GM10847 (cell line): ENCODE results near the gene NHS.

ENCODE experiments used
- POLR2A ChIP-seq: IDR thresholded peaks from 2 replicates; pipeline ENCODE4 v1.6.1; 2011; ENCODE audit not compliant: insufficient read length; ENCODE audit errors: extremely low read depth

NHS gene

GRCh38 chrX:17425136-17425535, 50.1 kb downstream of the NHS start:
- no peak for TF ChIP-seq POLR2A

GRCh38 chrX:17425551-17425950, 50.6 kb downstream of the NHS start:
- TF ChIP-seq POLR2A: no peak

- TF ChIP-seq POLR2A: no peak
These were observed 56.2 kb downstream of the NHS start for GRCh38 chrX:17431171-17431570.

DNA sequence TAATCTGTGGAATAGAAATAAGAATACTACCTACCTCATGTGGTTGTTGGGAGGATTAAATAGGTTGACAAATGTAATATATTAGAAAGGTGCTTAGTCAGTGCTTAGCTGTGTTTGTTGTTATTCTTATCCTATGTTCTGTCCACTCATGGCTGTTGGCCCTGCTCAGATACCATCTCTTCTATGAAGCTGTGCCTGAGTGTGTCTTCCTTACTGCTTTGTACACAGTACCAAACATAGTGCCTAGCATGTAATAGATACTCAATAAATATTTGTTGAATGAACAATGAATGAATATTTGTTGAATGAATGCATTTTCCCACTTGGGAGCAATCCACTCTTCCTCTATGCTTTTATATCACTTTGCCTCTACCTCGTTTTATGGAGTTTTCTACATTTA, 57.2 kb downstream of the NHS start:
- TF ChIP-seq POLR2A: no peak

DNA sequence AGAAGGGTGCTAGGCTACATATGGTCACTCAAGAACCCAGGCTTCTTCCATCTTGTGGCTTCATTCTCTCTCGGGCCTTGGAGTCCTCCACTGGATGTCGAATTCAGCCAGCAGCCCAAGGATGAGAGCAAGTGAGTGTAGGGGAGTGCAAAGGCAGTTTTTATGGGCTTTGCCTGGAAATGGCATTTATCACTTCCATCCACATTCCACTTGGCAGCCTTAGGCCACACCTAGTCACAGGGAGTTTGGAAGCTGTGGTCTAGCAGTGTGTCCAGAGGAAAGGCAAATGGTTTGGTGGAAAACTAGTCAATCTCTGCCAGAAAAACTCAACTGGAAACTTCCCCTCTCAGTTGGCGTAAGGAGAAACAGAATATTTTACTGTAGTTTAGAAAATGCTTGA, 59.0 kb downstream of the NHS start:
- no peak for TF ChIP-seq POLR2A

DNA sequence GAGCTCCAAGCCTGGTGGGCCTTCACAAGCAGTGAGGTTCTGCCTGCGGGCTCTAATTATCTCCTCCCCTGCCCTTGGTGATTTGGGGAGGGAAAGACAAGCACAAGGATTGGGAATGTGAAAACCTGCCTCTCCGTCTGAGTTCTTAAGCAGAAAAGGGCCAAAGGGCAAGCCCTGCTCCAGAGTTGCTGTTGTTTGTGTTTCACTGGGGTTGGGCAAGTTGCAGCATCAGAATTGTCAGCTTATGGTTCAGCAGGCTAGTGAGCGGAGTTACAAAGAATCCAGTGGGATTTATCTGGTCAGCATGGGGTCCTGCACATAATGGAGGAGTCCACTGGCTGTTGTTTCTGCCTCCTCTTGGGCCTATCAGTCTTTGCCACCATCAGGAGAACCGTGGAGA, 60.5 kb downstream of the NHS start:
- no peak for TF ChIP-seq POLR2A

GRCh38 chrX:17438221-17438620, 63.2 kb downstream of the NHS start:
- TF ChIP-seq POLR2A: no peak

DNA sequence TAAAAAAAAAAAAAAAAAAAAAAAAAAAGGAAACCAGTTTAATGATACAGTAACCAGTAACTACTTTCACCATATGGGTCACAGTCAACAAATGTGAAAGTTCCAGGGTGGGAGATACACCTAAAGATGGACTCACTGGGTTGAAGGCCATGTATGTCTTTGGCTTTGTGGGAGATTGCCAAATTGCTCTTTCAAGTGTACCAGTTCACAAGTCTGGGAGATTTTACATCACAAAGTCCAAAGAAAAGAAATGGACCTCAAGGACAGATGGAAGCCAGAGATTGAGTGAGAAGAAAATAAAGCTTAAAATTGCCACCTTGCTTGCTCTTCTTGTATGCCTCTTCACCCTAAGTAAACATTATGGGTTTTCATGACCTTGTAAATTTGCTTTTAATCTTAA, 65.3 kb downstream of the NHS start:
- TF ChIP-seq POLR2A: no peak

DNA sequence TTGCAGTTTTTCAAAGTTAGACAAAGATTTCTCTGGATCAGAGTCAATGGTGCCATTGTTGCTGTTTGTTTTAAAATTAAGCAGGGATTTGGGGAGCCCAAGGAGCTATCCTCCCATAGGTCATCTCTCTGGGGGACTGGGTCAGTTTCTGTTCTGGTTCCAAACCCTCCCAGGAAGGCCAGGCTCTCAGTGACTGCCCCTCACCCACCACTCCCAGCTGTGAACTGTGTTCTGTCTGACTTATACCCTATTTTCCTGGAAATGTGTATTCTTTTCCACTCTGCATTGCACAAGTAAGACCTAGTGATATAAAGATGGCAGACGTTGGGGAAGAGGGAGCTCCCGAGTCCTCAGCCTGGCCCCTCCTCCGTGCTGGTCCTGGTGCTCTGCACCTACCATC, 65.8 kb downstream of the NHS start:
- TF ChIP-seq POLR2A: no peak

GRCh38 chrX:17441965-17442364, 67.0 kb downstream of the NHS start:
- TF ChIP-seq POLR2A: no peak

GRCh38 chrX:17442898-17443297, 67.9 kb downstream of the NHS start:
- TF ChIP-seq POLR2A: no peak

DNA sequence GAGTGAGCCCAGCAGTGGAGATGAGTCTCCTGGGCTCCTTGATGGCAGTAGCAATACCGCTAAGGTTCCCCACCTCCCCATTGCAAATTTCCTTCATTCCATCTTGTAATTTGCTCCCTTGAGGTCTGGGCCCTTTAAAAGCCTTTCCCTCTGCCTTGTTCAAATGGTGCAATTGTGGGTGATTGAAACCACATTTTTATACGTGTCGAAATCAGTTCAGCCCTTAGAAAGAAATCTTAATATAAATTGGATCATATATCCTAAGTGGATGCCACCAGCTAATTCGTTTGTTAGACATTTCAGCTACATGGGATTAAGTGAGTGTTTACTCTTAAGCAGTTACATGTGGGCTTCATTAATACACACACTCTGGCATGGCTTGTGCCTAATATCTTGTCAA, 68.6 kb downstream of the NHS start:
- TF ChIP-seq POLR2A: no peak

DNA sequence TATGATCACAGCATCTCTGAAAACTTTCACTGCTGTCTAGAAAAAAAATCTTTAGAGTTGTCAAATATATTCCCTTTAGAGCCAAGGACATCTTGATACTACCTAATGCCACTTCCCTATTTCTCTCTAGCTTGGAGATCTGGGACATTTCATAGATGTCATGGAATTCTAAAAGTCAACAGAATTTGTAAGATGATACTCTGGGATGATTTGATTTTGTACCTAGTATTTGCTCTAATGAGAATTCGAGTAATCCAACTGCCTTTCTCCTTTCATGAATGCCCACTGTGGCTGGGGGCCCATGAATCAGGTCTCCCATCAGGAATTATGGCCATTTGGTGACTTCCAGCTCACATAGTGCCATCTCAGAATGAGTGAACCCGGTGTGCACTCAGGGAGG, 73.2 kb downstream of the NHS start:
- no peak for TF ChIP-seq POLR2A

- no peak for TF ChIP-seq POLR2A
These were observed 74.9 kb downstream of the NHS start for GRCh38 chrX:17449866-17450265.

- no peak for TF ChIP-seq POLR2A
These were observed 78.8 kb downstream of the NHS start for GRCh38 chrX:17453788-17454187.

DNA sequence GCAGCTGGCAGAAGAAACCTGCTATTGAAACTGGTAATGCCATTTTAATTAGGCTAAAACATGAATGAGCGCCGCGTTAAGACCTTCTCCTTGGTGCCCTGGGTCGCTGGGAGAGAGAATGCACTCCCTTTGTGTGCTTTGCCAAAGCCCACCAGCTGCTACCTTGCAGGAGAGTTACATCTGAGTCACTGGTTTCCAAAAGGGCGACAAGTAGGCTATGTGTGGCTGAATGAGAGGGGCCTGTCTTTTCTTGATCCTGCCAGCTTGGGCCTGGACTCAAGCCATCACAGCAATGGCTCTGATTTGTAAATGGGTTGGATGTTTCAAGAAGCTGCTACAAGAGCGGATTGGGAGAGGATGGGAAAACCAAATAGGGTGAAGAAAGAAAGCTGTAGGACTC, 81.5 kb downstream of the NHS start:
- no peak for TF ChIP-seq POLR2A

DNA sequence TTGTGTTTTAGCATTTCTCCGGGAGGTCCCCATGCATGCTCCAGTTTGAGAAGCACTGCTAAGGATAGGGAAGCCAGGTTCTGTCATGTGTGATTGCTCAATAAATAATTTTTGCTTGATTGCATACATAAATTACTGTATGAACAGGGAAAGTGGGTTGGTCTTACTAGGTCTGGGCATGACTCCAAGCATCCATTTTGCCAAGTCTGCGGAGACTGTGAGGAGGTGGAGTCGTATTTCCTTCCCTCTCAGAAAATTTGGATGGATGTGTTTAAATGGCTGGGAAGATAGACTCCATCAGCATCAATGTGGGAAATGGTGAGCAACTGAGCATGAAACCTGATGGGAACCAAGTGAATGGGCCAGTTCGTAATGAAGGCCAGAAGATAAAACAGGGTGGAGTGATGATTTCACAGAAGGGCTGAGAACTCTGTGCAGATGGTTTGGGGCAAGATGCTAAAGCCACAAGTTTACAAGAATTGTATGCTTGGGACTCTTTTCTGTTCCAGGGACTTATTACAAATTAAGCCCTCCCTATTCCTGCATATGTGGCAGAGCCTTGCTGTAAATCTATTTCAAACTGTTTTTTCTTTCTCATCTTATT, 84.1 kb downstream of the NHS start:
- TF ChIP-seq POLR2A: no peak

- TF ChIP-seq POLR2A: no peak
These were observed 84.7 kb downstream of the NHS start for GRCh38 chrX:17459661-17460060.
